HepG2 (cell line): ENCODE data around the gene ATRIP. TPM values are rescaled to one million over a fixed set of nuclear protein-coding genes. Genes with fewer than 3 reads are reported as not detected.

ENCODE experiments used
- ARNTL ChIP-seq: sonication (generic); formaldehyde crosslinking; IDR thresholded peaks from 2 replicates; pipeline ENCODE4 v1.4.0; 2020; ENCODE audit warnings: mild to moderate bottlenecking, missing genetic modification reagents
- CSRNP1 ChIP-seq: sonication (generic); formaldehyde crosslinking; IDR thresholded peaks from 2 replicates; pipeline ENCODE4 v1.8.1; 2023; ENCODE audit warnings: mild to moderate bottlenecking, missing genetic modification reagents
- DRAP1 ChIP-seq: IDR thresholded peaks from 2 replicates; pipeline ENCODE4 v1.6.1; 2016; ENCODE audit warnings: missing genetic modification reagents, missing compliant biosample characterization
- ELF4 ChIP-seq: sonication (generic); formaldehyde crosslinking; IDR thresholded peaks from 2 replicates; pipeline ENCODE4 v1.5.0; 2020; ENCODE audit warnings: missing genetic modification reagents, mild to moderate bottlenecking, moderate library complexity, borderline replicate concordance
- FOSL1 ChIP-seq: sonication (generic); formaldehyde crosslinking; IDR thresholded peaks from 2 replicates; pipeline ENCODE4 v1.9.0; 2021; ENCODE audit warnings: missing genetic modification reagents, borderline replicate concordance
- KDM2A ChIP-seq: sonication (generic); formaldehyde crosslinking; IDR thresholded peaks from 2 replicates; pipeline ENCODE4 v1.4.0; 2020; ENCODE audit warnings: low read depth, missing genetic modification reagents, borderline replicate concordance
- KLF6 ChIP-seq: IDR thresholded peaks from 2 replicates; pipeline ENCODE4 v1.8.0; 2016; ENCODE audit warnings: missing biosample characterization, missing genetic modification reagents
- NFIC ChIP-seq: IDR thresholded peaks from 2 replicates; pipeline ENCODE4 v1.6.1; 2012; ENCODE audit warnings: mild to moderate bottlenecking, low read length, inconsistent platforms
- NFYB ChIP-seq: sonication (generic); formaldehyde crosslinking; IDR thresholded peaks from 2 replicates; pipeline ENCODE4 v1.4.0; 2020; ENCODE audit warnings: missing genetic modification reagents
- SAFB2 ChIP-seq: sonication (generic); formaldehyde crosslinking; IDR thresholded peaks from 2 replicates; pipeline ENCODE4 v1.5.1; 2020; ENCODE audit warnings: missing genetic modification reagents, low read depth, mild to moderate bottlenecking, borderline replicate concordance
- SATB2 ChIP-seq: sonication (generic); formaldehyde crosslinking; IDR thresholded peaks from 2 replicates; pipeline ENCODE4 v1.5.0; 2020; ENCODE audit warnings: missing genetic modification reagents
- SETDB1 ChIP-seq: sonication (generic); formaldehyde crosslinking; IDR thresholded peaks from 2 replicates; pipeline ENCODE4 v1.5.1; 2020; ENCODE audit warnings: missing genetic modification reagents, mild to moderate bottlenecking, borderline replicate concordance
- SOX13 ChIP-seq, 3 experiments: fragments of 450-650 bp in 1 of 3; sonication (generic) in 1 of 3; formaldehyde crosslinking in 1 of 3; IDR thresholded peaks in 2 of 3; conservative IDR thresholded peaks in 1 of 3; 2 replicates each; pipeline versions ENCODE4 v1.5.0 to v1.6.1; 2016 to 2020; ENCODE audit warnings: antibody characterized with exemption in 1 of 3, mild to moderate bottlenecking in 1 of 3, missing compliant biosample characterization in 1 of 3, missing genetic modification reagents in 1 of 3, moderate library complexity in 1 of 3
- SP4 ChIP-seq: sonication (generic); formaldehyde crosslinking; IDR thresholded peaks from 2 replicates; pipeline ENCODE4 v1.8.1; 2023; ENCODE audit warnings: mild to moderate bottlenecking, missing genetic modification reagents
- SRY ChIP-seq: sonication (generic); formaldehyde crosslinking; IDR thresholded peaks from 2 replicates; pipeline ENCODE4 v1.8.0; 2022; ENCODE audit warnings: mild to moderate bottlenecking, missing genetic modification reagents
- STAG1 ChIP-seq: sonication (generic); formaldehyde crosslinking; IDR thresholded peaks from 2 replicates; pipeline ENCODE4 v1.4.0; 2020; ENCODE audit warnings: missing genetic modification reagents
- TEAD2 ChIP-seq: sonication (generic); formaldehyde crosslinking; IDR thresholded peaks from 2 replicates; pipeline ENCODE4 v1.9.0; 2021; ENCODE audit warnings: missing genetic modification reagents
- ZBTB1 ChIP-seq: sonication (generic); formaldehyde crosslinking; IDR thresholded peaks from 2 replicates; pipeline ENCODE4 v1.4.0; 2020; ENCODE audit warnings: missing genetic modification reagents, borderline replicate concordance
- ZNF296 ChIP-seq: sonication (generic); formaldehyde crosslinking; conservative IDR thresholded peaks from 2 replicates; pipeline ENCODE4 v1.5.0; 2020; ENCODE audit warnings: mild to moderate bottlenecking, missing genetic modification reagents
- ZNF430 ChIP-seq: sonication (generic); formaldehyde crosslinking; IDR thresholded peaks from 2 replicates; pipeline ENCODE4 v1.9.0; 2021; ENCODE audit warnings: mild to moderate bottlenecking, missing genetic modification reagents
- ZNF431 ChIP-seq: sonication (generic); formaldehyde crosslinking; IDR thresholded peaks from 2 replicates; pipeline ENCODE4 v1.9.0; 2022; ENCODE audit warnings: missing genetic modification reagents, low read depth, mild to moderate bottlenecking, borderline replicate concordance
- ZNF484 ChIP-seq: sonication (generic); formaldehyde crosslinking; IDR thresholded peaks from 2 replicates; pipeline ENCODE4 v1.5.1; 2020; ENCODE audit warnings: mild to moderate bottlenecking, low read depth, missing genetic modification reagents, borderline replicate concordance
- ZNF773 ChIP-seq: sonication (generic); formaldehyde crosslinking; IDR thresholded peaks from 2 replicates; pipeline ENCODE4 v1.4.0; 2020; ENCODE audit warnings: missing genetic modification reagents, borderline replicate concordance
- ZNF839 ChIP-seq: sonication (generic); formaldehyde crosslinking; IDR thresholded peaks from 2 replicates; pipeline ENCODE4 v1.4.0; 2020; ENCODE audit warnings: missing genetic modification reagents, mild to moderate bottlenecking, borderline replicate concordance
- polyA plus RNA-seq, 8 experiments: library from polyadenylated mRNA; depleted of rRNA in 3 of 8; stranded (reverse) in 7 of 8; unstranded in 1 of 8; fragments of >200 nt; fragmentation: Illumina TruSeq in 4 of 8; extraction: Trizol in 4 of 8; gene quantifications; 2 replicates each; pipeline versions ENCODE4 v1.2.1 to v1.2.3, GENCODE V29; 2011 to 2016; ENCODE audit warnings: low read depth in 4 of 8, missing spikeins in 1 of 8, mixed read lengths in 1 of 8; ENCODE audit not compliant: insufficient read depth in 1 of 8
- total RNA-seq, 5 experiments: library from RNA; depleted of rRNA; stranded (reverse); fragments of >200 nt; fragmentation: Illumina TruSeq; extraction: Trizol; gene quantifications; 2 replicates each; pipeline ENCODE4 v1.2.3, GENCODE V29; 2016; ENCODE audit warnings: low read depth in 1 of 5
- TF ChIP-seq, protein P1 (sequence below): IDR thresholded peaks from 2 replicates; pipeline ENCODE4 v1.6.1; 2012; ENCODE audit warnings: inconsistent platforms
- TF ChIP-seq, protein P2 (sequence below): sonication (generic); formaldehyde crosslinking; IDR thresholded peaks from 2 replicates; pipeline ENCODE4 v1.4.0; 2020; ENCODE audit warnings: missing genetic modification reagents

Gene ATRIP
- total and polyA plus RNA-seq, 2 of the 13 experiments (the other 11 are each of a cell fraction or from before 2014, with no cell fraction given), result 5.1 to 12.5 TPM

DNA sequence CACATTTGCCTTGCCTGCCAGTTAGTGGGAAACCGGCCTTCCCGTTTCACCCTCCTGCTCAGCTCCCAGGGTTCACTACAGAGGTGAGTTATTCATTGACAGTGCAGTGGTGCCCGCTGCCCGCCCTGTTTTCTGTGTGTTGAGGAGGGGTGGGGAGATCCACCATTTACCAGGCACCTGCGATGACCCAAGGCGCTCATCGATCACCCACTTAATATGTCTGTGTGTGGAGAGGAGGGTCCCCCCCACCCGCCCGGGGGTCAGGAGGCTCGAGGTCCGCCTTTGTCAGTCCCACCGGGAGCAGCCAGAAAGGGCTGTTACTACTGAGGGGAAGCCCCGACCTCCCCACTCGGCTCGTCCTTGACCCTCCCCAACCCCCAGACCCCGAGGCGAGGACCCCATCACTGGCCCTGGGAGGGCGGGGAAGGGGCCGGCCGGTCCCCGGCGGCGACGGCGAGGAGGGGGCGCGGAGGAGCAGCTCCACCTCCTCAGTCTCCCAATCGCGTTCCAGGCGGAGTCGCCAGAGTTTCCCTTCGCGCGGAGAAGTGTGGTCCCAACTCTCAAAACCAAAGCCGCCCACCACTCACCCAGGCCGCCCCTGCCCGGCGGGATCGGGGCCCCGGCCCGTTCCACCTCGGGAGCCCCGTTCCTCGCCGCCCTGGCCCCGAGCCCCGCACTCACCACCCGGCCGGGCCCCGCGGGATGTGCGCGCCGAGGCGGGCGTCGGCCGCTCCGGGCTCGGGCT lies 17.8 kb upstream of the ATRIP start (continued):
- TF ChIP-seq SP4 (no peak), ZNF431 (CRISPR knock-in tag) (peak; percentile 15; the same call in 1 of the 2 replicates), ZNF773 (CRISPR knock-in tag) (no peak), NFYB (no peak), CSRNP1 (no peak), ZNF839 (CRISPR knock-in tag) (no peak), KDM2A (CRISPR knock-in tag) (no peak), SOX13 (IDR thresholded peaks at IDR 0.05) (no peak), SOX13 (CRISPR knock-in tag; conservative IDR thresholded peaks at IDR 0.05 in 1 of 2, IDR thresholded peaks at IDR 0.05 in 1 of 2) (no peak; a peak in 1 of 4 replicates), ZNF484 (CRISPR knock-in tag) (no peak), SRY (no peak), SATB2 (CRISPR knock-in tag) (no peak), KLF6 (CRISPR knock-in tag) (no peak), TEAD2 (no peak), SETDB1 (no peak), STAG1 (no peak), ZNF430 (CRISPR knock-in tag) (peak; percentile 69), ZNF296 (CRISPR knock-in tag) (no peak), ARNTL (CRISPR knock-in tag) (no peak), DRAP1 (peak; percentile 87), NFIC (no peak), ELF4 (CRISPR knock-in tag) (no peak), FOSL1 (CRISPR knock-in tag) (no peak), ZBTB1 (CRISPR knock-in tag) (no peak), SAFB2 (no peak)
- TF ChIP-seq, protein P1, sequence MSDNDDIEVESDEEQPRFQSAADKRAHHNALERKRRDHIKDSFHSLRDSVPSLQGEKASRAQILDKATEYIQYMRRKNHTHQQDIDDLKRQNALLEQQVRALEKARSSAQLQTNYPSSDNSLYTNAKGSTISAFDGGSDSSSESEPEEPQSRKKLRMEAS, result no peak
- TF ChIP-seq, protein P2, sequence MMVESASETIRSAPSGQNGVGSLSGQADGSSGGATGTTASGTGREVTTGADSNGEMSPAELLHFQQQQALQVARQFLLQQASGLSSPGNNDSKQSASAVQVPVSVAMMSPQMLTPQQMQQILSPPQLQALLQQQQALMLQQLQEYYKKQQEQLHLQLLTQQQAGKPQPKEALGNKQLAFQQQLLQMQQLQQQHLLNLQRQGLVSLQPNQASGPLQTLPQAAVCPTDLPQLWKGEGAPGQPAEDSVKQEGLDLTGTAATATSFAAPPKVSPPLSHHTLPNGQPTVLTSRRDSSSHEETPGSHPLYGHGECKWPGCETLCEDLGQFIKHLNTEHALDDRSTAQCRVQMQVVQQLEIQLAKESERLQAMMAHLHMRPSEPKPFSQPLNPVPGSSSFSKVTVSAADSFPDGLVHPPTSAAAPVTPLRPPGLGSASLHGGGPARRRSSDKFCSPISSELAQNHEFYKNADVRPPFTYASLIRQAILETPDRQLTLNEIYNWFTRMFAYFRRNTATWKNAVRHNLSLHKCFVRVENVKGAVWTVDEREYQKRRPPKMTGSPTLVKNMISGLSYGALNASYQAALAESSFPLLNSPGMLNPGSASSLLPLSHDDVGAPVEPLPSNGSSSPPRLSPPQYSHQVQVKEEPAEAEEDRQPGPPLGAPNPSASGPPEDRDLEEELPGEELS (CRISPR knock-in tag), result peak; percentile 50
